GM18868 (cell line): ENCODE data around the gene SDK1.

Experiments
- ATAC-seq: cut with Tn5 transposase; IDR thresholded peaks from one replicate; pipeline ENCODE4 v1.9.1; 2021; ENCODE audit warnings: mild to moderate bottlenecking, moderate library complexity; ENCODE audit not compliant: unreplicated experiment

Gene SDK1

GRCh38 chr7:4110438-4110837 lies 809.4 kb downstream of the SDK1 start:
- ATAC-seq = no peak

GRCh38 chr7:4111166-4111565 lies 810.1 kb downstream of the SDK1 start:
- no peak for ATAC-seq

- ATAC-seq = no peak
Measured at GRCh38 chr7:4113271-4113670, 812.2 kb downstream of the SDK1 start.

GRCh38 chr7:4113976-4114375 lies 812.9 kb downstream of the SDK1 start:
- ATAC-seq = no peak

- ATAC-seq = no peak
Measured at GRCh38 chr7:4115442-4115841, 814.4 kb downstream of the SDK1 start.

GRCh38 chr7:4115941-4116610 lies 815.0 kb downstream of the SDK1 start:
- no peak for ATAC-seq

- ATAC-seq = no peak
Measured at GRCh38 chr7:4119848-4120247, 818.8 kb downstream of the SDK1 start.

DNA sequence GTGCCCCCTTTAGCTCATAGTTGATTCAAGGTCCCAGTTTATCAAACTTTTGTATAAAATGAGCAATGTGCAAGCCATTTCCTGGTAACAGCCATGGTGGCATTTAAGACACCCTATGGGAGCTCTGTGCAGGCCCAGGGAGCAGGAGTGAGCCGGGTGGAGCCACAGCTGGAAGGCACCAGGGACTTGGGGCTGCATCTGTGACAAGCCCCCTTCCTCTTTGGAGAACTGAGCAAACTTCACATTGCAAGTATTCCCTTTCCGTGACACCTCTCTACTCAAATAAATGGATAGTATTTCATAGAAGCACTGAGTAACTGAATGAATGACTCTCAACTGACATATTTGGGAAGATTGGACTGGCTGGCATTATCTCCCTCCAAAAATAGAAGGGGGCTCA lies 822.3 kb downstream of the SDK1 start:
- ATAC-seq = no peak

DNA sequence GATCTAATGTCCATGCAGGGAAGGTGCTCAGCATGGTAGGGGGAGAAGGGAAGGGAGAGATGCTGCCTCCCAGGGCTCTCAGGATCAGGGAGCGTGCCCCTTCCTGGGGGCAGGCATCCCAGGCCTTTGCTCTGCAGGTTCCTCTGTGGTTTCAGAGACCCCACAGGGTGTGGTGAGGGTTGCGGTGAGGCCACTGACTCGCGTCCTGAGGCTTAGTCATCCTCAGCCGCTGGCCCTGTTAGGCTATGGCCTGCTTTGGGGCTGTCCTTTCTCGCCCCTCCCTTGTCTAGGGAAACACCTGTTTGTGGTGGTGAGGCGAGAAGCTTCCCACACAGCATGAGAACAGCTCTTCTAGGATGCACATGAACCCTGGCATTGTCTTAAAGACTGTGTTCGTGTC lies 822.8 kb downstream of the SDK1 start:
- no peak for ATAC-seq

GRCh38 chr7:4124556-4125477 lies 823.8 kb downstream of the SDK1 start:
- ATAC-seq = no peak

GRCh38 chr7:4127909-4128560 lies 827.0 kb downstream of the SDK1 start:
- ATAC-seq = no peak

DNA sequence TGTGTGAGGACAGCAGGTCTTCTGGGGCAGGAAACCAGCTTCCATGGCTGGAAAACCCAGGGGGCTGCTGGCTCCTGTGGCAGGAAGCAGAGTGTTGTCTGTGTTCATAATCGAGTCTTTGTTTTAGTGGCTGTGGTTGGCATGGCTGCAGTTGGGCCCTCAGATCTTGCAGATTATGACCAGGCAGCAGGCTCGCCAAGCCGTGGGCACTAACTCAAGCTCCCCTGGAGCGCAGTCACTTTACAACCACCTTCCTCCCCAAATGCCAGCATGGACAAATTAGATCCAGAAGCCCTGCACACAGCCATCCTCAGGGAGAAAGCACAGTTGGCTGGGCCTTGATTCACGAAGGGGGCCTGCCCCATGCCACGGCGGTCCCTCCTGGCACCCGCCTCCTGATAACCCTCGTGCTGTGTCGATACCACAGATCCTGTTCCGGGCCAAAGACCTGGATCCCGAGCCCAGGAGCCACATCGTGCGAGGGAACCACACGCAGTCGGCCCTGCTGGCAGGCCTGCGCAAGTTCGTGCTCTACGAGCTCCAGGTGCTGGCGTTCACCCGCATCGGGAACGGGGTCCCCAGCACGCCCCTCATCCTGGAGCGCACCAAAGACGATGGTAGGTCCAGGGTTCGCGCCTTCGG lies 828.5 kb downstream of the SDK1 start:
- ATAC-seq = no peak

DNA sequence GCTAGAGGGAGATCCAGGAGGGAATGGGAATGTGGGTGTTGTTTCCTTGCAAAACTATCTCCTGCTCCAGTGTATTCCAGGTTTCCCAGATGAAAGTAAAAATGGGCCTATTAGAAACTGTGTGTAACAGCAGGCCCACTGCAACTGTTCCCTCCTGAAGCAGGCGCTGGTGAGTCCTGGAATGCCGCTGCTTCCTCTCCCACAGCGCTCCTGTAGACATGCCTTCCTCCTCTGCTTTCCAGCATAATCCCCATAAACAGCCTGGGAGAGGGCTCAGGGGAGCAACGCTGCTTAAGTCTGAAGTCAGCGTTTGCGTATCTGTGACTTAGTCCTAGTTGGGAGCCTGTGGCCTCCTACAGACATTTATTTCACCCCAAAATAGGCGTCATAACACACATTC lies 830.0 kb downstream of the SDK1 start:
- ATAC-seq = no peak

GRCh38 chr7:4132221-4132620 lies 831.2 kb downstream of the SDK1 start:
- no peak for ATAC-seq

DNA sequence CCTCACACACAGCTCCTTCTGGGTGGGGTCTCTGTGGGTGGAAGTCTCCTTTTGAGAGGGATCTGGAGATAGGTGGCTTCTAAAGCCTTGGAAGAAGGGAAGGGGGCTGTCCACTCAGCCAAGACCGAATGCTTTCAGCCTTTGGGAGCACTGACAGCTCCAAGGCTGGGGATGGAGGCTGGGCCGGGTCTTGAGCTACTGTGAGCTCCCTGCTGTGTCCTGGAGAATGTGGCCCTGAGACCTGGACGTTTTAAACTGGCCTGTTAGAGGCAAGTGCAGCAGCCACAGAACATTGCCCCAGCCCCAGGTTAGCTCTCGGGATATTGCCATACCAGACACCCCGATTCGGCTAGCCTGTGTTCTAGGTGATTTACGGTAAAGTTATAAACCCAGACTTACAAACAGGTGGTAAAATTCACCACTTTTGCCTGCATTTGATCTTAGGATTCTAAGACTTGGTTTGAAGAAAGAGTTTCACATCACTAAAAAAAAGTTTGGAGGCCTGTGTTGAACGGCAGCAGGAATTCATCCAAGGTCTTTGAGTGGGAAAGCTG lies 832.5 kb downstream of the SDK1 start:
- ATAC-seq = no peak

DNA sequence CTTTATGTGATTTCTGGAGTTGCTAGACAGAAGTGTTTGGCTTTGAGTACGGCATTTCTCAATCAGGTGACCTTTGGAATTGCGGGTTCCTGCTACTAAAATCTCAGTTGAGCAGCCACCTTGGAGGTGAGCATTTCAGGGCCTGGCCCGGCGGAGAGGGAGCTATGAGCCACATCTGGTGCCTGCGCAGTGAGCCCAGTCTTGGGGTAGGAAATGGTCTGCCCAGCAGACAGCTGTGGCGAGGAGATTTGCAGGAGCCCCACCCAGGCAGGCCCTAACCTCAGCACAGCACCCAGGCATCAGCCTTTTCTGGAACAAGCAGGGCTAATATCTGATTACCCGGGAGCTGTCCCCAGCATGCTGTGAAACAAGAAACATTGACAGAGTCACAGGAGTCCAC lies 833.2 kb downstream of the SDK1 start:
- ATAC-seq = no peak

- no peak for ATAC-seq
Measured at GRCh38 chr7:4134631-4135030, 833.6 kb downstream of the SDK1 start.

DNA sequence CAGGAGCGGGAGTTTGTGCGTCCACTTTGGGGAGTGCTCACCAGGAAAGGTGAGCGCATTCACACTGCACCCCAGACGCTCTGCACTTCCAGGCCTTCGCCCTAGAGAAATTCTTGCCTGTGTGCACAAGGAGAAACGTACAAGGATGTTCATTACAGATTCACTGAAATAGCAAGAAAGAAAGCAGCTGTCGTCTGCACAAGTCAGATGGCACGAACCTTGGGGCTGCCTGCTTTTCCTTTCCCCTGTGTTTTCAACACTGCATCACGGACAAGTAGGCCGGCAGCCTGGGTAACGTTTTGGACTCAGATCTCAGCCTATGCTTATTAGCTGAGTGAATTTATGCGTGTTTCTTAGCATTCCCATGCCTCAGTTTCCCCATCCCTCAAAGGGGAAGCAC lies 834.2 kb downstream of the SDK1 start:
- no peak for ATAC-seq

DNA sequence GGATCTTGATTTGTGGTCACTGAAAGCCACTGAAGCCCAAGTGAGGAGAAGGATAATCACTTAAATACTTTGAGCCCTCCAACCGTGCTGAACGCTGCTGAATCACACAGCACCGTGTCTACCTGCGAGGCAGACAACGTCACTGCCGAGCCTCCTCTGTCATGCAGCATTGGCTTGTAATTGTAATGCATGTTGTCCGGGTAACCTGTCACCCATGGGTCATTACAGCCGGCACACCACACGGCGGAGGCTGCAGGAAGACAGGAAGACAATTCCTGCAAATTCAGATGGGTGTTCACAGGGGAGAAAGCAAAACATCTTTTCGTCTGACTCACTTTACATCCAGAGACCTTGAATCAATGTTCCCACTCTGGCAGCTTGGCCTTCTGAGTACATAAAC lies 835.0 kb downstream of the SDK1 start:
- no peak for ATAC-seq

- no peak for ATAC-seq
Measured at GRCh38 chr7:4136501-4137110, 835.6 kb downstream of the SDK1 start.

DNA sequence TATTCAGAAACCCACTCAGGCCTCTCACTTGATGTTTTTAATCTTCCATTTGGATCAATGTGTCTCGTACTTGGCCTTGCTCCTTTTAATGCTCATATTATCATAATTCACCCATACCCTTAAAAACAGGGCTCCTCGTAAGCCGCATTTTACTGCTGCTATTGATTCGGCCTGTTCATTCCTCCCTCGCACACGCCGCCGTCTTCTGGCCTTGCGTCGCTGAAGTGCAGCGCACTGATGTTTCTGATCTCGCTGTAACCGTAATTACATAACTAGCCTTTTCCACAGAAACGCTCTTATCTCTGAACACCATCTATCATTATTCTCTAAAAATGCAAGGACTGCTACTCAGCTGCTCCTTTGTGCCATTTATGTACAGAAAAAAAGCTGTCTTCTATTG lies 836.5 kb downstream of the SDK1 start:
- no peak for ATAC-seq
